Activated CD8-positive, alpha-beta memory T cell treated with anti-CD3 and anti-CD28 coated beads for 36 hours (primary cell): ENCODE measurements around the gene SPEG. TPM values are rescaled to one million over a fixed set of nuclear protein-coding genes. Genes with fewer than 3 reads are reported as not detected.

Experiments
- CTCF ChIA-PET: fragments of 350-600 bp; sonication (Branson Sonifier 250); formaldehyde crosslinking; loops from one replicate; lab custom pipeline; 2021; ENCODE audit warnings: antibody characterized with exemption; lab: Charles Lee
- POLR2A ChIA-PET: fragments of 350-600 bp; sonication (Branson Sonifier 250); formaldehyde crosslinking; loops from one replicate; lab custom pipeline; 2021; ENCODE audit warnings: antibody characterized with exemption; lab: Charles Lee
- total RNA-seq, 2 experiments: library from RNA; stranded (reverse); gene quantifications; one replicate each; pipeline ENCODE4 v1.2.3, GENCODE V29; 2021

The SPEG gene
- total RNA-seq, 2 experiments from 2014 or later = 0.78 to 0.95 TPM

DNA sequence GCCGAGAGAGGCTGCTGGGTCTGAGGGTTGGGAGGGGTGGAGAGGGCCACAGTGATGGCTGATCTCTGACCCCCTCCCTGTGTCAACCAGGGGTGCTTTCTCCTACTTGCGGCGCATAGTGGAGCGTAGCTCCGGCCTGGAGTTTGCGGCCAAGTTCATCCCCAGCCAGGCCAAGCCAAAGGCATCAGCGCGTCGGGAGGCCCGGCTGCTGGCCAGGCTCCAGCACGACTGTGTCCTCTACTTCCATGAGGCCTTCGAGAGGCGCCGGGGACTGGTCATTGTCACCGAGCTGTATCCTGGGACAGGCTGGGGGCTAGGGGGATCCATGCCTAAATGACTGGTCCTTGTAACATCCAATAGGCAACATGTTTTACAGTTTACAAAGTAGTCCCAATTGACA is 43.2 kb downstream of the SPEG start:
- POLR2A ChIA-PET = no interaction called here
- CTCF ChIA-PET = interaction anchor here (1.4 to 2.3 kb wide), 3 partner anchors 17 to 52 kb away, joined by 5 to 11 read pairs (median 7); no protein-coding TSS in a partner anchor

GRCh38 chr2:219478916-219479315 is 44.3 kb downstream of the SPEG start:
- ChIA-PET CTCF (interaction anchor here (2.3 kb wide), 1 partner anchor 51 kb away, joined by 11 read pairs; no protein-coding TSS in a partner anchor), POLR2A (no interaction called here)

DNA sequence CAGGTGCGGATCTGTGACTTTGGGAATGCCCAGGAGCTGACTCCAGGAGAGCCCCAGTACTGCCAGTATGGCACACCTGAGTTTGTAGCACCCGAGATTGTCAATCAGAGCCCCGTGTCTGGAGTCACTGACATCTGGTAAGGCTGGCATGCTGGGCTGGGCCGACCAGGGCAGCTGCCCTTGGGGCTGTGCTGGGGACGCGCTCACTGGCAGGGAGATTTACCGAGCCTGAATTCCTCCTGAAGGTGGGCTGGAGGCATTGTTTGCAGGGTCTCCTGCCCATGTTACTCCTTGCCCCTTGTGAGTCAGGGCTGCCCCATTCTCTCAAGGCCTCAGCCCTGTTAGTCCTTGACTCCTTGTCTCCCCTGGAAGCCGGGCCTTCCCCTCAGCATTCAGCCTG is 45.4 kb downstream of the SPEG start:
- POLR2A ChIA-PET = no interaction called here
- CTCF ChIA-PET = no interaction called here

GRCh38 chr2:219482674-219483405 is 48.2 kb downstream of the SPEG start:
- ChIA-PET CTCF (interaction anchor here (0.7 to 2.1 kb wide), 5 partner anchors 10 to 47 kb away, joined by 3 to 8 read pairs (median 3); no protein-coding TSS in a partner anchor), POLR2A (interaction anchor here (0.6 kb wide), 1 partner anchor 16 kb away, joined by 4 read pairs; the partner anchor contains the start of gene GMPPA)

GRCh38 chr2:219483451-219484342 is 49.1 kb downstream of the SPEG start:
- POLR2A ChIA-PET = no interaction called here

GRCh38 chr2:219484343-219485200 is 49.9 kb downstream of the SPEG start:
- POLR2A ChIA-PET = interaction anchor here (0.6 kb wide), 1 partner anchor 114 kb away, joined by 4 read pairs; no protein-coding TSS in a partner anchor
- CTCF ChIA-PET = interaction anchor here (0.8 to 2.1 kb wide), 3 partner anchors 8 to 45 kb away, joined by 3 to 8 read pairs (median 6); no protein-coding TSS in a partner anchor

More at GRCh38 chr2:219483451-219484342, 49.1 kb downstream of the SPEG start:
- CTCF ChIA-PET = interaction anchor here (0.7 to 2.1 kb wide), 3 partner anchors 11 to 46 kb away, joined by 3 to 8 read pairs (median 3); no protein-coding TSS in a partner anchor

DNA sequence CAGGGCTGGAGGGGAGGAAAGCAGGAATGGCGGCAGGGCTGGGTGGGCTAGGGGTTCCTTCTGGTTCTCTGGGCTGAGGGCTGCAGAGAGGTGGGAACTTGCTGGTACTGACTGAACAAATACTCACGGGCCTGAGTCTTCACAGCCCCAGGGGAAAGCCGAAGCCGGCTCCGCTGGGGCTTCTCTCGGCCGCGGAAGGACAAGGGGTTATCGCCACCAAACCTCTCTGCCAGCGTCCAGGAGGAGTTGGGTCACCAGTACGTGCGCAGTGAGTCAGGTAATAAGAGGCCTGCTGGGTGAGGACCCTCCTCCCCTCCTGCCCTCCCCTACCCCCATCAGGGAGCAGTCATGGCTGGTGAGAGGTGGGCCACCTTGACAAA is 50.5 kb downstream of the SPEG start:
- ChIA-PET POLR2A (interaction anchor here (0.6 kb wide), 1 partner anchor 113 kb away, joined by 4 read pairs; no protein-coding TSS in a partner anchor), CTCF (interaction anchor here (1.2 to 2.1 kb wide), 3 partner anchors 9 to 45 kb away, joined by 6 to 8 read pairs (median 7); no protein-coding TSS in a partner anchor)

- ChIA-PET CTCF (interaction anchor here (1.2 to 1.9 kb wide), 4 partner anchors 9 to 55 kb away, joined by 5 to 8 read pairs (median 6); a partner anchor contains a TSS), POLR2A (no interaction called here)
These were observed 51.8 kb downstream of the SPEG start for GRCh38 chr2:219486380-219486959.

DNA sequence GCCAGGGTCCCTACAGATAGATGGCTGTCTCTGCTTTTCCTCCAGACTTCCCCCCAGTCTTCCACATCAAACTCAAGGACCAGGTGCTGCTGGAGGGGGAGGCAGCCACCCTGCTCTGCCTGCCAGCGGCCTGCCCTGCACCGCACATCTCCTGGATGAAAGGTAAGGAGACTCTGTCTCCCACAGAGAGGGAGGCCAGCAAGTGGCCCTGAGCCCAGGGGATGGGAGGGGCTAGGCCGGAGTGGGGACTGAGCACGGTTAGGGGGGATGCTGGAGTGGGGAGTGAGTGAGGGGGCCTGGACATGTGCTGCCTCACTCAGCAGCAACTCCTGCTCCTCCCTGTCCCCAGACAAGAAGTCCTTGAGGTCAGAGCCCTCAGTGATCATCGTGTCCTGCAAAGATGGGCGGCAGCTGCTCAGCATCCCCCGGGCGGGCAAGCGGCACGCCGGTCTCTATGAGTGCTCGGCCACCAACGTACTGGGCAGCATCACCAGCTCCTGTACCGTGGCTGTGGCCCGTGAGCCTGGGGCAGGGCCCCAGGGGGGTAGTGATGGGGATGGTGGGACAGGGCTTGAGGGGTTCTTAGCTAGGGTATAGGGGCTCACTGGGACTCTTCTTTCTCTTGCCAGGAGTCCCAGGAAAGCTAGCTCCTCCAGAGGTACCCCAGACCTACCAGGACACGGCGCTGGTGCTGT is 53.7 kb downstream of the SPEG start:
- CTCF ChIA-PET = interaction anchor here (1.7 kb wide), 1 partner anchor 12 kb away, joined by 4 read pairs; no protein-coding TSS in a partner anchor
- POLR2A ChIA-PET = no interaction called here

DNA sequence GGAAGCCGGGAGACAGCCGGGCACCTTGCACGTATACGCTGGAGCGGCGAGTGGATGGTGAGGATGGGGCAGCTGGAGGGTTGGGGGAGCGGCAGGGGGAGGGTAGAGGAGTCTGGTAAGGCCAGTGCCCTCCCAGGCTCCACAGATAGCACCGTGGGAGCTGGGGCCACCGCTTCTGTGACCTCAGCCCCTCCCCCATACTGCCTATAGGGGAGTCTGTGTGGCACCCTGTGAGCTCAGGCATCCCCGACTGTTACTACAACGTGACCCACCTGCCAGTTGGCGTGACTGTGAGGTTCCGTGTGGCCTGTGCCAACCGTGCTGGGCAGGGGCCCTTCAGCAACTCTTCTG is 54.2 kb downstream of the SPEG start:
- POLR2A ChIA-PET = no interaction called here
- CTCF ChIA-PET = interaction anchor here (1.7 kb wide), 1 partner anchor 12 kb away, joined by 4 read pairs; no protein-coding TSS in a partner anchor

- POLR2A ChIA-PET = no interaction called here
- CTCF ChIA-PET = interaction anchor here (1.7 to 9.7 kb wide), 2 partner anchors 13 to 40 kb away, joined by 4 to 112 read pairs; no protein-coding TSS in a partner anchor
These were observed 54.7 kb downstream of the SPEG start for GRCh38 chr2:219489315-219489714.

- CTCF ChIA-PET = interaction anchor here (1.4 to 9.7 kb wide), 2 partner anchors 39 to 51 kb away, joined by 4 to 112 read pairs; no protein-coding TSS in a partner anchor
- POLR2A ChIA-PET = no interaction called here
These were observed 55.5 kb downstream of the SPEG start for GRCh38 chr2:219490186-219490585.

DNA sequence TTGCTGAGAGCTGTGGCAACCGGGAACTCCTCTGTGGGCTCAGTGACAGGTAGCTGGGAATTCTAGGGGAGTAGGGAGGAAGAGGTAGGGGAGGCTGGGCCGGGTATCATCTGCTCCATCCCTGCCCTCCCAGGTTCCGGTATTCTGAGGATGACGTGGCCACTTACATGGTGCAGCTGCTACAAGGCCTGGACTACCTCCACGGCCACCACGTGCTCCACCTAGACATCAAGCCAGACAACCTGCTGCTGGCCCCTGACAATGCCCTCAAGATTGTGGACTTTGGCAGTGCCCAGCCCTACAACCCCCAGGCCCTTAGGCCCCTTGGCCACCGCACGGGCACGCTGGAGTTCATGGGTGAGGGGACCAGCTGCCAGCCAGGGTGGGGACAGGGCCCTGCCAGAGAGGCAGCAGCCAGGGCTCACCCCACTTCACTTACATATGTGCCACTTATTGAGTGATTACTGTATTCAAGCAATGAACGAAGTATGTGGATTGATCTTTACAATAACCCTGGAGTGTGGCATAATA is 56.0 kb downstream of the SPEG start:
- CTCF ChIA-PET = interaction anchor here (1.4 to 9.7 kb wide), 2 partner anchors 38 to 50 kb away, joined by 4 to 112 read pairs; no protein-coding TSS in a partner anchor
- POLR2A ChIA-PET = no interaction called here

GRCh38 chr2:219491278-219491963 is 56.8 kb downstream of the SPEG start:
- ChIA-PET CTCF (interaction anchor here (1.4 to 9.7 kb wide), 3 partner anchors 15 to 50 kb away, joined by 4 to 112 read pairs (median 5); no protein-coding TSS in a partner anchor), POLR2A (no interaction called here)

- CTCF ChIA-PET = interaction anchor here (1.7 to 9.7 kb wide), 2 partner anchors 16 to 36 kb away, joined by 5 to 112 read pairs; no protein-coding TSS in a partner anchor
- POLR2A ChIA-PET = no interaction called here
These were observed 57.9 kb downstream of the SPEG start for GRCh38 chr2:219492575-219492974.

DNA sequence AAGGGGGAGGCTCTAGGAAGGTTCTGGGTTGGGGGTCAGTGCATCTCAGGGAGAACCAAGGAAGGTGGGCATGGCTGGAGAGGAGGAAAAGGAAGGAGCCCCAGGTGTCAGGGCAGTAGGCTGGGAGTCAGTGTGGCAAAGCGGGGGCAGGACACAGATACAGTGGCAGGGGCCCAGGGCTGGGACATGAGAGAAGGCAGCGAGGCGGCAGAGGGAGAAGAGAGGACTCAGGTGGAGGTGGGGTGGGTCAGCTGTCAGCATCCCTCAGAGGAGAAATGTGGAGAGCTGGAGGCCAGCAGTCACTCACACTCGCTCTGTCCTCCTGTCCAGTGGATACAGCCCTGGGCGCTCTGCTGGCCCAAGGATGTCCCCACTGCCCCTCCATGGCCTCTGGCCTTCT is 58.4 kb downstream of the SPEG start:
- ChIA-PET POLR2A (no interaction called here), CTCF (interaction anchor here (9.7 kb wide), 1 partner anchor 36 kb away, joined by 112 read pairs; no protein-coding TSS in a partner anchor)
